Measurements from ENCODE around the gene PPP1R12C.

PPP1R12C gene

DNA sequence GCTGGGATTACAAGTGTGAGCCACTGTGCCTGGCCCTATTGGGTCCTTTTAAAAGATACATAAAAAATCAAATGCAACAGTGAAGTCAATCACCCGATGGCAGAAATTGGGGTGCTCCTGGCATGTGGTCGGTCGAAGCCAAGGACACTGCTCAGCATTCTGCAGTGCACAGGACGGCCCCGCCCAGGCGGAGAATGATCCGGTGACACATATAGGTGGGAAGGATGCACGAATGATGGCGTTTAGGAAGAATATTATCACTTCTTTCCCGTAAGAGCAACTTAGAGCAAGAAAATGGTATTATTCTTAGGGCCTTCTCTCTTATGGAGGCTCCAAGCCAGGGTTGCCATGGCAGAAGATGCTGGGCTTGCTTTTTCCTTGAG, 76.2 kb downstream of the PPP1R12C start:
- TF ChIP-seq, protein P1, sequence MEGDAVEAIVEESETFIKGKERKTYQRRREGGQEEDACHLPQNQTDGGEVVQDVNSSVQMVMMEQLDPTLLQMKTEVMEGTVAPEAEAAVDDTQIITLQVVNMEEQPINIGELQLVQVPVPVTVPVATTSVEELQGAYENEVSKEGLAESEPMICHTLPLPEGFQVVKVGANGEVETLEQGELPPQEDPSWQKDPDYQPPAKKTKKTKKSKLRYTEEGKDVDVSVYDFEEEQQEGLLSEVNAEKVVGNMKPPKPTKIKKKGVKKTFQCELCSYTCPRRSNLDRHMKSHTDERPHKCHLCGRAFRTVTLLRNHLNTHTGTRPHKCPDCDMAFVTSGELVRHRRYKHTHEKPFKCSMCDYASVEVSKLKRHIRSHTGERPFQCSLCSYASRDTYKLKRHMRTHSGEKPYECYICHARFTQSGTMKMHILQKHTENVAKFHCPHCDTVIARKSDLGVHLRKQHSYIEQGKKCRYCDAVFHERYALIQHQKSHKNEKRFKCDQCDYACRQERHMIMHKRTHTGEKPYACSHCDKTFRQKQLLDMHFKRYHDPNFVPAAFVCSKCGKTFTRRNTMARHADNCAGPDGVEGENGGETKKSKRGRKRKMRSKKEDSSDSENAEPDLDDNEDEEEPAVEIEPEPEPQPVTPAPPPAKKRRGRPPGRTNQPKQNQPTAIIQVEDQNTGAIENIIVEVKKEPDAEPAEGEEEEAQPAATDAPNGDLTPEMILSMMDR (conservative IDR thresholded peaks at IDR 0.05; ENCODE audit: low read depth, low read length) = no peak
- no peak overlapping the region for H3K4me3 ChIP-seq (ENCODE audit: low read depth, low read length)
- DNase-seq (ENCODE audit: low read depth) = no peak

All from choroid plexus epithelial cell (primary cell).